ENCODE measurements around the gene CCSER1.
"Not testable (repeated sequence)": the region's sequence is repeated elsewhere in the genome, so short reads cannot be mapped to it uniquely, and the experiment has no call there.

The CCSER1 gene

DNA sequence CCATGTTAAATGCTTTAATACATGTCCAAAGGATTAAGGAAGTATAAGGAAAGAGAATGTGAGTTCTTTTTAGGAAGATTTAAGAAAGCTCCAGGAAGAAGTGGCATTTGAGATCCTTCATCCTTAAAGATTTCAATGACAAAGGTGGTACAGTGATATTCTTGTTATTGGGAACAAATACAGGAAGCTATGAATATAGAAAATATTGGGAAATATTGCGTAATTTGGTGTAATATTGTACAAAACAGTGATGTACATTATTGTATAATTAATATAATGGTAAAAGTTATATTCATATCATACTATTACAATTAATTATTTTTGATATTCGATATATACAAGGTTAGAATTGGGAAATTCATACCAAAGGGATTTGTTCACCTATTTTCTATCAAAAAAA lies 937.9 kb downstream of the CCSER1 start:
- Mint-ChIP-seq H3K4me3 (no peak overlapping the region), H3K27ac (no peak overlapping the region), H3K9me3 (peaks cover 2% of the 10 kb centered on the region), H3K36me3 (no peaks in the 10 kb centered on the region), H3K4me1 (no peaks in the 10 kb centered on the region)
- no peak for ATAC-seq
- no peak for DNase-seq (ENCODE audit: low spot score in 2 of 2)

DNA sequence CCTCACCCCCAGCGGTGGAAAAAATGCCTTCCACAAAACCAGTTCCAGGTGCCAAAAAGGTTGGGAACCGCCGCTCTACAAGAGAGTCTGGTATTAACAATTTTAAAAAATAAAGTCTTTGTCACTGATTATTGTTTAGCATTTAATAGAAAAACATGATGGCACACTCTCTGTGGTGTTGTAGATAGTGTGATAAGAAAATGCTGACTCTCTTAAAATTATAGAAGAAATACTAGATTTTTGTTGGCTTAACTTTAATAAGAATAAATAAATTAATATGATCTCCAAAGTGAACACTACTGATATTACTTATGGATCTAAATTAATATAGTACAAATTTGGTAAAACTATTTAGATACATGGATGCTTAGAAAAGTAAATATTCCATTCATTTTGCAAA lies 943.5 kb downstream of the CCSER1 start:
- Mint-ChIP-seq H3K27ac (no peak overlapping the region), H3K36me3 (no peaks in the 10 kb centered on the region), H3K4me3 (no peak overlapping the region), H3K4me1 (no peaks in the 10 kb centered on the region), H3K9me3 (no peaks in the 10 kb centered on the region)
- DNase-seq (ENCODE audit: low spot score in 2 of 2) (no peak), ATAC-seq (no peak)

- Mint-ChIP-seq H3K27ac (no peak overlapping the region), H3K4me3 (no peak overlapping the region), H3K4me1 (no peaks in the 10 kb centered on the region), H3K9me3 (peaks cover 16% of the 10 kb centered on the region), H3K36me3 (no peaks in the 10 kb centered on the region)
- no peak for DNase-seq (ENCODE audit: low spot score in 2 of 2)
- no peak for ATAC-seq
Observed at GRCh38 chr4:91076147-91076546, 949.0 kb downstream of the CCSER1 start.

- no peak for ATAC-seq
- H3K4me3 Mint-ChIP-seq, result no peak overlapping the region
- DNase-seq (ENCODE audit: low spot score in 2 of 2), result no peak
- no peaks in the 10 kb centered on the region for H3K36me3 Mint-ChIP-seq
- no peak overlapping the region for H3K27ac Mint-ChIP-seq
- H3K4me1 Mint-ChIP-seq, result no peaks in the 10 kb centered on the region
- H3K9me3 Mint-ChIP-seq, result peaks cover 11% of the 10 kb centered on the region
Observed at GRCh38 chr4:91085961-91086360, 958.8 kb downstream of the CCSER1 start.

- H3K9me3 Mint-ChIP-seq, result peaks cover 13% of the 10 kb centered on the region
- no peak for DNase-seq (ENCODE audit: low spot score in 2 of 2)
- no peak for ATAC-seq
- H3K4me3 Mint-ChIP-seq, result no peak overlapping the region
- no peaks in the 10 kb centered on the region for H3K4me1 Mint-ChIP-seq
- no peaks in the 10 kb centered on the region for H3K36me3 Mint-ChIP-seq
- H3K27ac Mint-ChIP-seq, result no peak overlapping the region
Observed at GRCh38 chr4:91087743-91088142, 960.5 kb downstream of the CCSER1 start.

- DNase-seq (ENCODE audit: low spot score in 2 of 2) (no peak), ATAC-seq (no peak)
- Mint-ChIP-seq H3K36me3 (no peaks in the 10 kb centered on the region), H3K9me3 (peaks cover 13% of the 10 kb centered on the region), H3K4me1 (no peaks in the 10 kb centered on the region), H3K4me3 (no peak overlapping the region), H3K27ac (no peak overlapping the region)
Observed at GRCh38 chr4:91089178-91089577, 962.0 kb downstream of the CCSER1 start.

DNA sequence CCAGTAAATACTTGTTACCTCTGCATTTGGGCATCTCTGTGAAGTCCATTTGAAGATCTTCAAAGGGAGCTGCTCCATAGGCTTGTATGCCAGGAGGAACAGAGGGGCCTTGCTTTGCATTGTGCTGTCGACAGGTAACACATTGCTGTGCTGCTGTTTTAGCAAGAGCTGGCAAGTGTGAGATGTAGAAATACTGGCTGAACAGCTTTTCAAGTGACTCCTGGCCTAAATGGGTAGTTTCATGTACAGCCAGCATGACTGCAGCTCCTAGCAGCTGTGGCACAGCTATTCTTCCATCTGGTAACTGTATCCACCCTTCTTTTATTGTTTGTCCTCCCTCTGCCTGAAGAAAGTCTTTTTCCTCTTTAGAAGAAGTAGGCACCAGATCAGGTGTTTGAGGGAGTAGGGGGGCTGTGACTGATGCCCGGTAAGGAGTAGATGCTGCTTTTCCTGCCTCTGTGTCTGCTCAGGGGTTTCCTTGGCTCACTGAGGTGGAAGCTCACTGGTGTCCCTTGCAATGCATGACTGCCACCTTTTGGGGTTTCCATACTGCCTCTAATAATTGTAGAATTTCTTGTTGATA lies 965.3 kb downstream of the CCSER1 start:
- ATAC-seq, result no peak
- H3K9me3 Mint-ChIP-seq, result peaks cover 11% of the 10 kb centered on the region
- H3K4me1 Mint-ChIP-seq, result no peaks in the 10 kb centered on the region
- DNase-seq (ENCODE audit: low spot score in 2 of 2), result no peak
- no peak overlapping the region for H3K27ac Mint-ChIP-seq
- H3K4me3 Mint-ChIP-seq, result no peak overlapping the region
- H3K36me3 Mint-ChIP-seq, result no peaks in the 10 kb centered on the region

- DNase-seq (ENCODE audit: low spot score in 2 of 2); H3K4me3 Mint-ChIP-seq; H3K36me3 Mint-ChIP-seq; H3K9me3 Mint-ChIP-seq; H3K27ac Mint-ChIP-seq; H3K4me1 Mint-ChIP-seq; ATAC-seq: not testable (repeated sequence)
Observed at GRCh38 chr4:91094220-91094619, 967.0 kb downstream of the CCSER1 start.

DNA sequence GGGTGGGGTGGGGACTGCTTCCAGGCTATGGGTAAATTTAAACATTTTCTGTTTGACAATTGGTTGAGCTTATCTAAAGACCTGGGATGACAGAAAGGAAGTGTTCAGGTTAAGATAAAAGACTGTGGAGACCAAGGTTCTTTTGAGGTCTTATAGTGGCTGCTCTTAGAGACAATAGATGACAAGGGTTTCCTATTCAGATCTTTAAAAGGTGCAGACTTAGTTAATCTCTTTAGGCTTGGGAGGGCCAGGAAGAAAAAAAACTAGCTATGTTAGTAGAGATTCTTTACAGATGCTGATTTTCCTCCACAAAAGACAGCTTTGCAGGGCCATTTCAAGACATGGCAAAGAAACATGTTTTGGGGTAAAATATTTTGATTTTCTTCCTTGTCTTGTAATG lies 972.5 kb downstream of the CCSER1 start:
- no peaks in the 10 kb centered on the region for H3K4me1 Mint-ChIP-seq
- H3K36me3 Mint-ChIP-seq, result no peaks in the 10 kb centered on the region
- ATAC-seq (no peak), DNase-seq (ENCODE audit: low spot score in 2 of 2) (no peak)
- H3K9me3 Mint-ChIP-seq, result peaks cover 18% of the 10 kb centered on the region
- no peak overlapping the region for H3K27ac Mint-ChIP-seq
- no peak overlapping the region for H3K4me3 Mint-ChIP-seq

DNA sequence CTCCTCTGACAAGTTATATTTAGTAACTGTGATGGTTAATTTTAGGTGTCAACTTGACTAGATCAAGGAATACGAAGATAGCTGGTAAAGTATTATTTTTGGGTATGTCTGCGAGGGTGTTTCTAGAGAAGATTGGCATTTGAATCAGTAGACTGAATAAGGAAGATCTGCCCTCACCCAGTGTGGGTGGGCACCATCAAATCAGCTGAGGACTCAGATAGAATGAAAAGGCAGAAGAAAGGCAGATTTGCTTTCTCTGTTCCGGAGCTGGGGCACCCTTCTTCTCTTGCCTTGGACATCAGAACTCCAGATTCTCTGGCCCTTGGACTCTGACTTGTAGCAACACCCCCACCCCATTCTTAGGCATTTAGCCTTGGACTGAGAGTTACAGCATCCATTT lies 981.6 kb downstream of the CCSER1 start:
- Mint-ChIP-seq H3K4me3 (no peak overlapping the region), H3K36me3 (no peaks in the 10 kb centered on the region), H3K4me1 (no peaks in the 10 kb centered on the region), H3K9me3 (peaks cover 15% of the 10 kb centered on the region), H3K27ac (no peak overlapping the region)
- ATAC-seq, result no peak
- DNase-seq (ENCODE audit: low spot score in 2 of 2), result no peak

DNA sequence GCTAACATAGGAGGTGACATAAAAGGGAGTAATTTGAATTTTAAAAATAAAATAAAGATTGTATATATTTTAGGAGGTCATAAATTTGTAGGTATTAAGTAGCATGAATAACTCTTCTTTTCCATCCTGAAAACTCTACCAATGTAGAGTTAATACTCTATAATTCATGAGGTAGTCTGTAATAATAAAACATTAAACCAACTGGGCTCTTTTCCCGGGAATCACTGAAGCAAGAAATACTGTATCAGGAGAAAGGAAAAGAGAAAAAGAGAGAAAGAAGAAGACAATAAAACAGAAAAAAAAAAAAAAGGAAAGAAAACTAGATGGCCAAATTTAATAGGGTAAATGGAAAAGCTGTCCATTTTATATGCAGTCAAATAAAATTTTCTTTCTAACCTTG lies 984.4 kb downstream of the CCSER1 start:
- H3K4me1 Mint-ChIP-seq, result no peaks in the 10 kb centered on the region
- H3K9me3 Mint-ChIP-seq, result peaks cover 5% of the 10 kb centered on the region
- ATAC-seq, result no peak
- DNase-seq (ENCODE audit: low spot score in 2 of 2), result no peak
- H3K4me3 Mint-ChIP-seq, result no peak overlapping the region
- no peaks in the 10 kb centered on the region for H3K36me3 Mint-ChIP-seq
- no peak overlapping the region for H3K27ac Mint-ChIP-seq

GRCh38 chr4:91113130-91113706 lies 986.0 kb downstream of the CCSER1 start:
- no peaks in the 10 kb centered on the region for H3K36me3 Mint-ChIP-seq
- peaks cover 4% of the 10 kb centered on the region for H3K9me3 Mint-ChIP-seq
- H3K4me3 Mint-ChIP-seq, result no peak overlapping the region
- DNase-seq (ENCODE audit: low spot score in 2 of 2) (no peak), ATAC-seq (no peak)
- H3K27ac Mint-ChIP-seq, result no peak overlapping the region
- H3K4me1 Mint-ChIP-seq, result no peaks in the 10 kb centered on the region

DNA sequence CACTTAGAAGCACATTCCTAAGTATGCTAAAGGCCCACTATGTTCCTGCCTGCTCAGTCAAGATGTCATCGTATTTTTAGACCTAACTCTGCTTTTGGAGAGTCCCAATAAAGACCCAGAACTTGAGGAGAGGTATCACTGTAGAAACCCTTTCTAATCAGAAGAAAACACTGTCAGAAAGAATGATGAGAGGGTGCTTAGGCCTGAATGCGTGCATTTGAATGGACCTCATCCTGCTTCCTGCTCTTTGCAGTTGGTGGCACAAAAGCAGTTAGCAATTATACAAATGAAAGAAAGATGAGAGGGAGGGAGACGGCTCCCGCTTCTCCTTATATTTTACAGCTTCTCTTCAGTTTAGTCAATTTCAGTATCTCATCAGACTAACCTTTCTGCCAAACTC lies 987.2 kb downstream of the CCSER1 start:
- no peak overlapping the region for H3K4me3 Mint-ChIP-seq
- ATAC-seq (no peak), DNase-seq (ENCODE audit: low spot score in 2 of 2) (no peak)
- no peaks in the 10 kb centered on the region for H3K4me1 Mint-ChIP-seq
- peaks cover 4% of the 10 kb centered on the region for H3K9me3 Mint-ChIP-seq
- H3K36me3 Mint-ChIP-seq, result no peaks in the 10 kb centered on the region
- no peak overlapping the region for H3K27ac Mint-ChIP-seq

DNA sequence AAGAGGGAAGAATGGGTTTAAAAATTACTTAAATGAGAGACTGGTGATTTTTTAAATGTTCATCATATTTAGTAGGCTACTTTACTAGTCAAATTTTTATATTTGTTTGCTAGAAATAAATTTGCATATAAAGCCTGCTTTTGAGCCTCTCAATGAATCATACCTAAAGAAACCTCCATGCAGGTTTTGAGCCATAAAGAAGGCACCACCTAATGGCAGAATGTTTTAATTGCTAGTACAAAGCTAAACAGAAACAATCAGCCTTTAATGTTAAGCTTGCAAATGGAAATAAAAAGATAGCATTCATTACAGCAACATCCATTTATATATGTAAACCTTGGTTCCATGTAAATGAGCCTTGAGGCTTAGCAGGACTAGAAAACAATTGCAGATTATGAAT lies 989.7 kb downstream of the CCSER1 start:
- no peaks in the 10 kb centered on the region for H3K4me1 Mint-ChIP-seq
- no peaks in the 10 kb centered on the region for H3K36me3 Mint-ChIP-seq
- DNase-seq (ENCODE audit: low spot score in 2 of 2) (no peak), ATAC-seq (no peak)
- no peak overlapping the region for H3K27ac Mint-ChIP-seq
- H3K9me3 Mint-ChIP-seq, result peaks cover 4% of the 10 kb centered on the region
- H3K4me3 Mint-ChIP-seq, result no peak overlapping the region

DNA sequence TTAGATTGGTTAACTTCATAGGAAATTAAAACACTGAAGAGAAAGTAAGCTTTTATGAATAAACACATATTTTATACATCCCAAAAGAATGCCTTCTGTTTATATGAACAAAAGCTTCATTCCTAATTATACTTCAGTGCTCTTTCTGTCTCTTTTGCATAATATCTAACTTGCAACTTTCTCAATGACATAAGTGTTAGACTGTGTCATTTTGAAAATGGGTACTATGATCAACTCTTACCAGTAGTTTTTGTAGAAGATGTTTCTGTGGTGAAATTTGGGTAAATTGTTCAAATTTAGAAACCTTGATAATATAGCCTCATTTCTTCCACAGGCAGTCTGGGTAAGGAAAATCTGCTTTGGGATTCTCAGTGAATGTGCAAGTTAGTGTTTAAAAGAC lies 991.4 kb downstream of the CCSER1 start:
- DNase-seq (ENCODE audit: low spot score in 2 of 2) (no peak), ATAC-seq (no peak)
- Mint-ChIP-seq H3K4me1 (no peaks in the 10 kb centered on the region), H3K9me3 (no peaks in the 10 kb centered on the region), H3K36me3 (no peaks in the 10 kb centered on the region), H3K4me3 (no peak overlapping the region), H3K27ac (no peak overlapping the region)

DNA sequence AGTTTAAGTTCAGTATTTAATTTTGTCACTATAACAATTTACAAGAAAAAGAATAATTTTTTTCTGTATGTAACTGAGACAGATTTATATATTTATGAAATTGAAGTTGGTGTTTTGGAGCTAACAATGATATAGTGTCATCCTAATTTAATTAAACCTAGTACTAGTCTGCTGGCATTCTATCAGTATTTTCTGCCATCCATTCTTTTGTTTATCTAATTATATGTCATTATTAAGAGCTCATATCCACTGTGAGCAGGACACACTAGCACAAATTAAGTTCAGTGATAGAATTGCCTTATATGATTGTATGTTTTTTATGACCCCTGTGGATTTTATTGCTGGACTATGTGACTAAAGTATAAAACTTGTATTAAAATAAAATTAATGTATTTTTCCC lies 996.5 kb downstream of the CCSER1 start:
- H3K9me3 Mint-ChIP-seq, result peaks cover 4% of the 10 kb centered on the region
- H3K4me1 Mint-ChIP-seq, result no peaks in the 10 kb centered on the region
- no peak for ATAC-seq
- H3K4me3 Mint-ChIP-seq, result no peak overlapping the region
- H3K27ac Mint-ChIP-seq, result no peak overlapping the region
- DNase-seq (ENCODE audit: low spot score in 2 of 2), result no peak
- H3K36me3 Mint-ChIP-seq, result no peaks in the 10 kb centered on the region

DNA sequence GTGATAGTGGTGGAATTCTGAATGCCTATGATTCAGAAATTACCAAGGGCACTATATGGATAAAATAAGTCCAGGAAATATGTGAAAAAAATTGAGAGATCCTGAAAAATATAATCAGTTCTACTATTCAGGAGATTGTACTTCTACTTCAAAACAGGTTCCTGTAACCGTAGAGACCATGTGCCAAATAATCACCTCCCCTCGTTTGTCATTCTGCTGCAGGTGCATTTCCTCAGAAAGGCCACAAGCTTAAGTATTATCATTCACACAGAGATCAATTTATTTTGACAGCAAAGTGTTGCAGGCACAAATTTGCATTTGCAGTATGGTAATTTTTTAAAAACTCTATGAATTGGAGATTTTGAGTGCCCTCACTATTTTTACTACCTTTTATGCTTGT lies 1000.0 kb downstream of the CCSER1 start:
- Mint-ChIP-seq H3K4me1 (no peaks in the 10 kb centered on the region), H3K36me3 (no peaks in the 10 kb centered on the region), H3K9me3 (peaks cover 4% of the 10 kb centered on the region), H3K27ac (no peak overlapping the region), H3K4me3 (no peak overlapping the region)
- ATAC-seq, result no peak
- no peak for DNase-seq (ENCODE audit: low spot score in 2 of 2)
